Measurements from ENCODE around the gene CRYL1.

GRCh38 chr13:20391597-20392452 lies 133.8 kb downstream of the CRYL1 start:
- TF ChIP-seq EZH2 (IDR thresholded peaks at IDR 0.05; ENCODE audit: insufficient read depth, poor library complexity, severe bottlenecking) (no peak), EZH2phosphoT487 (IDR thresholded peaks at IDR 0.05; ENCODE audit: insufficient read depth, low read depth) (no peak)

Data from GM23248 (cell line).